ENCODE data around the gene ARMC9. TPM values are rescaled to one million over a fixed set of nuclear protein-coding genes. Genes with fewer than 3 reads are reported as not detected.

Gene ARMC9
- total and polyA plus RNA-seq, 2 experiments from 2014 or later: 15.1 to 17.3 TPM

GRCh38 chr2:231183851-231184250 is 14.6 kb upstream of the ARMC9 start:
- Histone ChIP-seq H3K9me3 (ENCODE audit: low read depth) (no peaks in the 10 kb centered on the region), H3F3A (ENCODE audit: insufficient read depth) (0 out of 2 replicates have a peak, but pooled peaks cover 8% of the 10 kb centered on the region), H3K4me3 (no peak overlapping the region), H3K27me3 (replicated peaks; ENCODE audit: insufficient read depth) (no peaks in the 10 kb centered on the region), H2AFZ (no peak overlapping the region), H3K9ac (no peak overlapping the region), H3K4me2 (ENCODE audit: unreplicated experiment) (no peak overlapping the region), H4K20me1 (ENCODE audit: insufficient read depth) (no peaks in the 10 kb centered on the region), H3K27ac (no peak overlapping the region), H3K9me2 (ENCODE audit: insufficient read depth) (no peaks in the 10 kb centered on the region), H3K79me2 (ENCODE audit: insufficient read depth) (no peaks in the 10 kb centered on the region), H3K4me1 (ENCODE audit: insufficient read depth) (peaks cover 15% of the 10 kb centered on the region), H3K36me3 (ENCODE audit: low read depth) (no peaks in the 10 kb centered on the region)
- DNase-seq: no peak
- 97% methylated on average over 8 of the region's 8 CpGs for WGBS, 2 experiments (ENCODE audit: low coverage in 1 of 2, low lambda C conversion rate in 2 of 2, missing lambda C conversion rate in 2 of 2)
- TF ChIP-seq EZH2 (IDR thresholded peaks at IDR 0.05; ENCODE audit: insufficient read depth, poor library complexity, severe bottlenecking) (no peak), EZH2phosphoT487 (IDR thresholded peaks at IDR 0.05; ENCODE audit: insufficient read depth, low read depth) (no peak)
- in situ Hi-C loops (cut with MboI): no loop called here

GRCh38 chr2:231184319-231184718 is 14.1 kb upstream of the ARMC9 start:
- 91 to 100% methylated on average over 4 of the region's 4 CpGs for whole genome bisulfite sequencing, 2 experiments (ENCODE audit: low coverage in 1 of 2, low lambda C conversion rate in 2 of 2, missing lambda C conversion rate in 2 of 2)
- DNase-seq: no peak
- Histone ChIP-seq H2AFZ (no peak overlapping the region), H3K9me2 (ENCODE audit: insufficient read depth) (no peaks in the 10 kb centered on the region), H3K4me3 (no peak overlapping the region), H3F3A (ENCODE audit: insufficient read depth) (0 out of 2 replicates have a peak, but pooled peaks cover 8% of the 10 kb centered on the region), H3K27me3 (replicated peaks; ENCODE audit: insufficient read depth) (no peaks in the 10 kb centered on the region), H3K36me3 (ENCODE audit: low read depth) (no peaks in the 10 kb centered on the region), H3K4me2 (ENCODE audit: unreplicated experiment) (no peak overlapping the region), H3K27ac (no peak overlapping the region), H3K9ac (no peak overlapping the region), H3K9me3 (ENCODE audit: low read depth) (no peaks in the 10 kb centered on the region), H3K79me2 (ENCODE audit: insufficient read depth) (no peaks in the 10 kb centered on the region), H3K4me1 (ENCODE audit: insufficient read depth) (peaks cover 15% of the 10 kb centered on the region), H4K20me1 (ENCODE audit: insufficient read depth) (no peaks in the 10 kb centered on the region)
- TF ChIP-seq EZH2phosphoT487 (IDR thresholded peaks at IDR 0.05; ENCODE audit: insufficient read depth, low read depth): no peak
- TF ChIP-seq EZH2 (IDR thresholded peaks at IDR 0.05; ENCODE audit: insufficient read depth, poor library complexity, severe bottlenecking): no peak
- in situ Hi-C loops (cut with MboI): no loop called here

- Histone ChIP-seq H3K79me2 (ENCODE audit: insufficient read depth) (no peaks in the 10 kb centered on the region), H3K36me3 (ENCODE audit: low read depth) (no peaks in the 10 kb centered on the region), H3F3A (ENCODE audit: insufficient read depth) (0 out of 2 replicates have a peak, but pooled peaks cover 5% of the 10 kb centered on the region), H3K27me3 (replicated peaks; ENCODE audit: insufficient read depth) (no peaks in the 10 kb centered on the region), H3K4me2 (ENCODE audit: unreplicated experiment) (no peak overlapping the region), H2AFZ (no peak overlapping the region), H3K9me2 (ENCODE audit: insufficient read depth) (no peaks in the 10 kb centered on the region), H3K27ac (no peak overlapping the region), H3K4me3 (no peak overlapping the region), H3K4me1 (ENCODE audit: insufficient read depth) (peaks cover 12% of the 10 kb centered on the region), H3K9me3 (ENCODE audit: low read depth) (no peaks in the 10 kb centered on the region), H4K20me1 (ENCODE audit: insufficient read depth) (no peaks in the 10 kb centered on the region), H3K9ac (no peak overlapping the region)
- WGBS, 2 experiments (ENCODE audit: low coverage in 1 of 2, low lambda C conversion rate in 2 of 2, missing lambda C conversion rate in 2 of 2): 73 to 78% methylated on average over 10 to 11 of the region's 11 CpGs
- DNase-seq: no peak
- in situ Hi-C loops (cut with MboI): no loop called here
- no peak for TF ChIP-seq EZH2 (IDR thresholded peaks at IDR 0.05; ENCODE audit: insufficient read depth, poor library complexity, severe bottlenecking)
Observed at GRCh38 chr2:231185050-231185725, 13.2 kb upstream of the ARMC9 start.

- TF ChIP-seq EZH2 (IDR thresholded peaks at IDR 0.05; ENCODE audit: insufficient read depth, poor library complexity, severe bottlenecking): no peak
- TF ChIP-seq EZH2phosphoT487 (IDR thresholded peaks at IDR 0.05; ENCODE audit: insufficient read depth, low read depth): no peak
- no peak overlapping the region for H2AFZ ChIP-seq
Observed at GRCh38 chr2:231185886-231186285, 12.5 kb upstream of the ARMC9 start.

More at GRCh38 chr2:231185886-231186285, 12.5 kb upstream of the ARMC9 start:
- Histone ChIP-seq H3K4me1 (ENCODE audit: insufficient read depth) (peaks cover 11% of the 10 kb centered on the region), H4K20me1 (ENCODE audit: insufficient read depth) (no peaks in the 10 kb centered on the region), H3K9me2 (ENCODE audit: insufficient read depth) (no peaks in the 10 kb centered on the region), H3K4me3 (no peak overlapping the region), H3K27ac (no peak overlapping the region), H3K79me2 (ENCODE audit: insufficient read depth) (no peaks in the 10 kb centered on the region), H3K27me3 (replicated peaks; ENCODE audit: insufficient read depth) (no peaks in the 10 kb centered on the region), H3K9me3 (ENCODE audit: low read depth) (no peaks in the 10 kb centered on the region), H3K36me3 (ENCODE audit: low read depth) (no peaks in the 10 kb centered on the region), H3K9ac (no peak overlapping the region), H3F3A (ENCODE audit: insufficient read depth) (0 out of 2 replicates have a peak, but pooled peaks cover 3% of the 10 kb centered on the region), H3K4me2 (ENCODE audit: unreplicated experiment) (no peak overlapping the region)
- in situ Hi-C loops (cut with MboI): no loop called here
- DNase-seq: no peak
- 50 to 62% methylated on average over 4 of the region's 4 CpGs for WGBS, 2 experiments (ENCODE audit: low coverage in 1 of 2, low lambda C conversion rate in 2 of 2, missing lambda C conversion rate in 2 of 2)
